Measurements from ENCODE around the gene SYP. TPM values are rescaled to one million over a fixed set of nuclear protein-coding genes. Genes with fewer than 3 reads are reported as not detected.

Gene SYP
- total RNA-seq, 2 experiments from 2014 or later = 0.79 to 2.9 TPM

DNA sequence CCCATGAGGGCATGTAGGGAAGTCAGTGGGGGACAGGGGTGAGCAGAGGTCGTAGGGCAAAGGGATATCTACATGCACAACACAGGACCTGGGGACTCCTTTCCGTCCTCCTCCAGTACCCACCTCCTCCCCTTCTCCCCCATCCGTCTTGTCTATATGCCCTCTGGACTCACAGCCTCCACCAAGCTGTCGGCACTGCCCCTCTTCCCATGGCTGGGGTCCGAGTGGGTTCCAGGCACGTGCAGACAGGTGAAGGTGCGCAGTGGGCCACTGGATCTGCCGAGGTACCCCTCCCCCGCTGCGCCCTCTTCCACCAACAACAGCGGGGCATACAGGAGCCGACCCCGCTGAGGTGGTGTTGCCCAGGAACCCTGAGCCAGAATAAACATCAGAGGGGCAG lies 5.5 kb upstream of the SYP start:
- intact Hi-C loops (cut with micrococcal nuclease; ENCODE audit: unreplicated experiment) = no loop called here
- no peak overlapping the region for H2AFZ ChIP-seq (ENCODE audit: low read length)
- H4K20me1 ChIP-seq (ENCODE audit: insufficient read depth, low read length) = no peaks in the 10 kb centered on the region
- no TSS peak for BruUV-seq (replicated peaks)
- no peaks in the 10 kb centered on the region for H3K79me2 ChIP-seq (ENCODE audit: insufficient read depth, low read depth, low read length)
- H3K4me1 ChIP-seq (ENCODE audit: insufficient read depth, low read length, poor library complexity, severe bottlenecking) = peaks cover 4% of the 10 kb centered on the region
- H3K4me2 ChIP-seq (ENCODE audit: low read length) = no peak overlapping the region
- no peaks in the 10 kb centered on the region for H3K36me3 ChIP-seq (ENCODE audit: insufficient read depth, low read length)
- no peaks in the 10 kb centered on the region for H3K9me2 ChIP-seq (ENCODE audit: insufficient read depth, low read length)
- TF ChIP-seq EZH2phosphoT487 (IDR thresholded peaks at IDR 0.05; ENCODE audit: borderline replicate concordance, low read depth, low read length) = no peak
- no peak for TF ChIP-seq CTCF (conservative IDR thresholded peaks at IDR 0.05; ENCODE audit: low read length)
- CTCF ChIA-PET (ENCODE audit: unreplicated experiment) = no interaction called here
- H3K4me3 ChIP-seq (ENCODE audit: low read depth, low read length, poor library complexity, severe bottlenecking) = no peak overlapping the region
- POLR2A ChIA-PET = no interaction called here
- H3K9me3 ChIP-seq (ENCODE audit: low read length) = no peaks in the 10 kb centered on the region
- no peak overlapping the region for H3K27ac ChIP-seq (ENCODE audit: low read depth, low read length, poor library complexity, severe bottlenecking)
- DNase-seq (ENCODE audit: low spot score) = no peak

- no peaks in the 10 kb centered on the region for H3K9me3 ChIP-seq (ENCODE audit: low read length)
- ChIA-PET POLR2A (no interaction called here), CTCF (ENCODE audit: unreplicated experiment) (no interaction called here)
- H3K4me2 ChIP-seq (ENCODE audit: low read length) = no peak overlapping the region
- no peaks in the 10 kb centered on the region for H3K79me2 ChIP-seq (ENCODE audit: insufficient read depth, low read depth, low read length)
- no peaks in the 10 kb centered on the region for H3K9me2 ChIP-seq (ENCODE audit: insufficient read depth, low read length)
- no peak overlapping the region for H3K27ac ChIP-seq (ENCODE audit: low read depth, low read length, poor library complexity, severe bottlenecking)
- H3K36me3 ChIP-seq (ENCODE audit: insufficient read depth, low read length) = no peaks in the 10 kb centered on the region
- H4K20me1 ChIP-seq (ENCODE audit: insufficient read depth, low read length) = no peaks in the 10 kb centered on the region
- H3K4me1 ChIP-seq (ENCODE audit: insufficient read depth, low read length, poor library complexity, severe bottlenecking) = peaks cover 5% of the 10 kb centered on the region
- TF ChIP-seq CTCF (conservative IDR thresholded peaks at IDR 0.05; ENCODE audit: low read length) (no peak), EZH2phosphoT487 (IDR thresholded peaks at IDR 0.05; ENCODE audit: borderline replicate concordance, low read depth, low read length) (no peak)
- intact Hi-C loops (cut with micrococcal nuclease; ENCODE audit: unreplicated experiment) = no loop called here
- BruUV-seq (replicated peaks) = no TSS peak
- H2AFZ ChIP-seq (ENCODE audit: low read length) = no peak overlapping the region
- DNase-seq (ENCODE audit: low spot score) = no peak
- H3K4me3 ChIP-seq (ENCODE audit: low read depth, low read length, poor library complexity, severe bottlenecking) = no peak overlapping the region
These were observed 4.7 kb upstream of the SYP start for GRCh38 chrX:49204709-49205108.

DNA sequence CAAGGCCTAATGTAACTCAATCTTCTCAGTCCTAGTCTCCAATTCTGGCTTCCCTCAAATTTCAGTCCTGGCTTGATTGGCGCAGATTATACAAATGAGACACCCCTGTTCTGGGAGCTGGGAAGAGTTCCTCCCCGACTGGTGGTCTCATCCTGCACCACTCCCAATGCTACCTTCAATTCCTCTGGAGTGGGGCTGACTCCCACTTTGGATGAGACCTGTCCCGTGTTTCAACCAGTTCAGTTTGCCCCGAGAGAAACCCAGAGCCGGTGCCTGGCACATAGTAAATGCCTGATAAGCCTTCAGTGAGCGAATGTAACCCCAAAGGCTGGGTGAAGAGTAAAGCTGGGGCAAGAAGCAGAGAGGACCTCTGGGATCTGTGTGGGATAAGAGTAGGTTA lies 4.0 kb upstream of the SYP start:
- H3K79me2 ChIP-seq (ENCODE audit: insufficient read depth, low read depth, low read length) = no peaks in the 10 kb centered on the region
- intact Hi-C loops (cut with micrococcal nuclease; ENCODE audit: unreplicated experiment) = no loop called here
- DNase-seq (ENCODE audit: low spot score) = no peak
- no peak overlapping the region for H3K4me3 ChIP-seq (ENCODE audit: low read depth, low read length, poor library complexity, severe bottlenecking)
- no peaks in the 10 kb centered on the region for H4K20me1 ChIP-seq (ENCODE audit: insufficient read depth, low read length)
- no peak overlapping the region for H3K4me2 ChIP-seq (ENCODE audit: low read length)
- no peak overlapping the region for H2AFZ ChIP-seq (ENCODE audit: low read length)
- H3K9me3 ChIP-seq (ENCODE audit: low read length) = no peaks in the 10 kb centered on the region
- ChIA-PET POLR2A (no interaction called here), CTCF (ENCODE audit: unreplicated experiment) (no interaction called here)
- no TSS peak for BruUV-seq (replicated peaks)
- TF ChIP-seq CTCF (conservative IDR thresholded peaks at IDR 0.05; ENCODE audit: low read length) (no peak), EZH2phosphoT487 (IDR thresholded peaks at IDR 0.05; ENCODE audit: borderline replicate concordance, low read depth, low read length) (no peak)
- H3K27ac ChIP-seq (ENCODE audit: low read depth, low read length, poor library complexity, severe bottlenecking) = no peak overlapping the region
- no peaks in the 10 kb centered on the region for H3K36me3 ChIP-seq (ENCODE audit: insufficient read depth, low read length)
- H3K9me2 ChIP-seq (ENCODE audit: insufficient read depth, low read length) = no peaks in the 10 kb centered on the region
- peaks cover 5% of the 10 kb centered on the region for H3K4me1 ChIP-seq (ENCODE audit: insufficient read depth, low read length, poor library complexity, severe bottlenecking)

Data from OCI-LY7 (cell line).